Measurements from ENCODE around the gene CLCN2. TPM values are rescaled to one million over a fixed set of nuclear protein-coding genes. Genes with fewer than 3 reads are reported as not detected.

Gene CLCN2
- total and polyA plus RNA-seq, 2 of the 8 experiments (the other 6 are each of a cell fraction or from before 2014, with no cell fraction given) = 13.7 to 16.1 TPM

- TF ChIP-seq, protein P1, sequence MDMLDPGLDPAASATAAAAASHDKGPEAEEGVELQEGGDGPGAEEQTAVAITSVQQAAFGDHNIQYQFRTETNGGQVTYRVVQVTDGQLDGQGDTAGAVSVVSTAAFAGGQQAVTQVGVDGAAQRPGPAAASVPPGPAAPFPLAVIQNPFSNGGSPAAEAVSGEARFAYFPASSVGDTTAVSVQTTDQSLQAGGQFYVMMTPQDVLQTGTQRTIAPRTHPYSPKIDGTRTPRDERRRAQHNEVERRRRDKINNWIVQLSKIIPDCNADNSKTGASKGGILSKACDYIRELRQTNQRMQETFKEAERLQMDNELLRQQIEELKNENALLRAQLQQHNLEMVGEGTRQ (IDR thresholded peaks at IDR 0.05; ENCODE audit: low read length) = no peak
- TF ChIP-seq RNF2 (IDR thresholded peaks at IDR 0.05; ENCODE audit: borderline replicate concordance, low read depth, low read length, missing control alignments, poor library complexity, severe bottlenecking) (no peak), FOSL1 (IDR thresholded peaks at IDR 0.05; ENCODE audit: insufficient read depth, low read depth, low read length) (no peak), SIX5 (IDR thresholded peaks at IDR 0.05; ENCODE audit: low read depth, low read length) (no peak), CHD7 (IDR thresholded peaks at IDR 0.05; ENCODE audit: insufficient replicate concordance, low read length) (no peak), EGR1 (IDR thresholded peaks at IDR 0.05; ENCODE audit: borderline replicate concordance, low read depth, low read length) (no peak), EP300 (IDR thresholded peaks at IDR 0.05; ENCODE audit: borderline replicate concordance in 1 of 2, low read depth in 2 of 2, low read length in 2 of 2) (no peak), BACH1 (IDR thresholded peaks at IDR 0.05; ENCODE audit: low read length) (no peak)
Observed at GRCh38 chr3:184366619-184367289, 5.3 kb upstream of the CLCN2 start (continued).
